BLaER1 (cell line): ENCODE data around the gene OPN5.

ENCODE experiments used
- H3K27ac ChIP-seq: shearing (Covaris generic); formaldehyde crosslinking; 2 replicates; pipeline ENCODE4 v1.8.1; 2022
- H3K27me3 ChIP-seq: shearing (Covaris generic); formaldehyde crosslinking; 2 replicates; pipeline ENCODE4 v1.8.1; 2022
- H3K36me3 ChIP-seq: shearing (Covaris generic); formaldehyde crosslinking; 2 replicates; pipeline ENCODE4 v1.8.1; 2022
- H3K4me1 ChIP-seq: shearing (Covaris generic); formaldehyde crosslinking; 2 replicates; pipeline ENCODE4 v1.8.1; 2022
- H3K4me2 ChIP-seq: shearing (Covaris generic); formaldehyde crosslinking; 2 replicates; pipeline ENCODE4 v1.8.1; 2022
- H3K4me3 ChIP-seq: shearing (Covaris generic); formaldehyde crosslinking; 2 replicates; pipeline ENCODE4 v1.8.1; 2022
- H3K9ac ChIP-seq: shearing (Covaris generic); formaldehyde crosslinking; 2 replicates; pipeline ENCODE4 v1.8.1; 2022
- H3K9me3 ChIP-seq: shearing (Covaris generic); formaldehyde crosslinking; 2 replicates; pipeline ENCODE4 v1.8.1; 2022
- H4K20me1 ChIP-seq: shearing (Covaris generic); formaldehyde crosslinking; 2 replicates; pipeline ENCODE4 v1.8.1; 2022
- Cebpa-rat ChIP-seq: shearing (Covaris generic); IDR thresholded peaks from 2 replicates; pipeline ENCODE4 v1.8.1; 2022

The OPN5 gene

DNA sequence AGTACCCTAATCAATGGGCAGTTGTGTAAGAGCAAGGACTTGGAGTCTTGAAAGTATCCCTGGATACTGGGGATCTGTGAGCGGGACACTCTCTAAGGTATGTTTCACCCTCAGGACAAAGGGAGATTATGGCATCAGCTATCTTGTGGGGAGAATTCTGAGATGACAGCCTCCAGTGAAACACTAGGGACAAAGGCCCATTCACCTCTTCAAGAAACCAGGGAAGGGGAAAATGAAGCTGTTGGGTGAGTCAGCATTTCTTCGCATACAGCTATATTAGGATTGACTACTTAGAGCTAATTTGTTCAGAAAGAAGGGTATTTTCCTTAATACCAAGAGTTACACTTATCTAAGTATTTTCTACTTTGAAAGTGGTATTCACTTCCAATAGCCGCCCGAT is 35.9 kb downstream of the OPN5 start:
- no peak overlapping the region for H3K4me3 ChIP-seq
- H3K4me2 ChIP-seq: no peak overlapping the region
- H4K20me1 ChIP-seq: no peaks in the 10 kb centered on the region
- no peaks in the 10 kb centered on the region for H3K36me3 ChIP-seq
- H3K27ac ChIP-seq: no peak overlapping the region
- no peaks in the 10 kb centered on the region for H3K4me1 ChIP-seq
- no peaks in the 10 kb centered on the region for H3K9me3 ChIP-seq
- H3K9ac ChIP-seq: no peak overlapping the region
- H3K27me3 ChIP-seq: no peaks in the 10 kb centered on the region
- TF ChIP-seq Cebpa-rat: no peak

DNA sequence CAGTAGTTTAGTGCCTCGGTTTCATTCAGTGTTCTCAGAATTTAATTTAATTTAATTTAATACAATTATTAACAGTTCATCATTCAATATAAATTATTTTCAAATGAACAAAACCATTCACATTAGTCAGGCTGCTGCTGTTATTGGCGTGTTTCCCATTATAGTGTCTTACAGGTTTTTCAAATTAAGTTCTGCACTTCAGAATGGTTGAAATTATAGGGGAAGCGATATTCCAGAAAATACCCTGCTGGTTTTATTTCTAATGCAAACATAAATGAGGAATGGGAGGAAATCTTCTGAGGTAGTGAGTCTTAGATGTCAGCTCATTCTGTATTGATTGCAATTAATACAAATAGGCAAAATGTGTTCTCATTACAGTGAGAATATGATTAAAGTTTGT is 37.6 kb downstream of the OPN5 start:
- H3K27ac ChIP-seq: no peak overlapping the region
- H3K4me1 ChIP-seq: no peaks in the 10 kb centered on the region
- no peaks in the 10 kb centered on the region for H3K36me3 ChIP-seq
- no peaks in the 10 kb centered on the region for H3K27me3 ChIP-seq
- H3K9me3 ChIP-seq: no peaks in the 10 kb centered on the region
- no peaks in the 10 kb centered on the region for H4K20me1 ChIP-seq
- no peak overlapping the region for H3K4me3 ChIP-seq
- no peak for TF ChIP-seq Cebpa-rat
- no peak overlapping the region for H3K9ac ChIP-seq
- H3K4me2 ChIP-seq: no peak overlapping the region

DNA sequence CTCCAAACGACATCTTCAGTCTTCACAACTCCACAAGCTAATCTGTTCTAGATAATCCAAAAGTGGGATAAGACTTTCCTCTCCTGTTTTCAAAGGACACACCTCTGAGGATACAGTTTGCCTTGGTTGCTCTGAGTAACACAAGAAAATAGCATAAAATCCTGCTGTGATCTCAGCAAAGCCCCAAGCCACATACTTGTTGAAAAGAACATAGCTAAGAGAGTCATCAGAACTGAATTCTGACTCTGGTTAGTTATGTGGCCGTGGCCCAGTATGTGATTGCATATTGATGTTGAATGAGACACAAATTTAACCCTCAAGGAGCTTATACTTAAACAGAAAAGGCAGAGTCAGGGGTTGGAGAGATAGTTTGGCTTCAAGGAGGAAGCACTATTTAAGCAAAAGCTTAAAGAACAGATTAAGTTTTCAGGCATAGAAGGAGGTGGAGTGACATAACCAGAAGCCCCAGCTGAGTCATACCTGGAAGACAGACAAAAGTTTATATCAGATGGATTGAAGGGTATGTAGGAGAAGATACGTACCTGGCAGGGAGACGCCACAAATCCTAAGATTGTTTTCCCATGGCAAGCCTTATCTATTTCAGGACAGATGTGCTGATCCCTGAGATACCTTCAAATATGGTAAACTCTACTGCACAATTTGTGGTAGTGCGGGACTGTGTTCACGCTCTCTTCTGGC is 41.2 kb downstream of the OPN5 start:
- no peak overlapping the region for H3K4me2 ChIP-seq
- TF ChIP-seq Cebpa-rat: no peak
- H3K9me3 ChIP-seq: no peaks in the 10 kb centered on the region
- no peaks in the 10 kb centered on the region for H3K36me3 ChIP-seq
- H3K4me3 ChIP-seq: no peak overlapping the region
- no peak overlapping the region for H3K9ac ChIP-seq
- H3K27me3 ChIP-seq: no peaks in the 10 kb centered on the region
- H3K27ac ChIP-seq: no peak overlapping the region
- H4K20me1 ChIP-seq: no peaks in the 10 kb centered on the region
- no peaks in the 10 kb centered on the region for H3K4me1 ChIP-seq

DNA sequence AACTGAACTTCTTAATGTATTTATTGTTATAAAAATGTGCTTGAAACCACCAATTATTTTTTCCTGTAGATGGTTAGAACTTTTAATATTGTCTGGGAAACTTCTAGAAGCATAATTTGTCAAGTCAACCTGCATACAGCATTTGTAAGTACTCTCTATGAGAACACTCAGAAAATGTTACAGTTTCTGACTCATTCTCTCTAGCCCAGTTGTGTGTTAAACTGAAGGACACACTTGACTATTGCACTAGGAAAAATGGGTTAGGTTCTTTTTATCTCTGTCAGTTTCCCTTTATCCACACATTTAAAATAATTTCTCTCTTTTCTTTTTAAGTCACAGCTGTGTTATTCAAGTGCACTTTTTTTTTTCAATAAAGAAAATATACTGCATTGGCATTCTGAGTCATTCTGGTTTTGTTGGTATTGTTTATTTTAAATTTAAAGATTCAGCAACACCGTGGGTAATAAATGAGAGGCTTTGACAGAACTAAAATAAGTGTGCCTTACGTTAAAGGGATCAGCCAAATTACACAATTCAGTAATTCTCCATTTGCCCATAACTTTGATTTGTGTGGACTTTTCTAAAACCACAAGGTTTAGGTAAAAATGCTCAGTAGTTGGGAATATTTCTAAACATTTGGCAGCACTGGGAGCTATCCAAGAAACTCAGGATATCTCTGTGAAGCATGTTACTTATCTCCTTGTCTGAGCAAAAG is 50.7 kb downstream of the OPN5 start:
- H3K27me3 ChIP-seq: no peaks in the 10 kb centered on the region
- no peak overlapping the region for H3K9ac ChIP-seq
- no peaks in the 10 kb centered on the region for H3K9me3 ChIP-seq

DNA sequence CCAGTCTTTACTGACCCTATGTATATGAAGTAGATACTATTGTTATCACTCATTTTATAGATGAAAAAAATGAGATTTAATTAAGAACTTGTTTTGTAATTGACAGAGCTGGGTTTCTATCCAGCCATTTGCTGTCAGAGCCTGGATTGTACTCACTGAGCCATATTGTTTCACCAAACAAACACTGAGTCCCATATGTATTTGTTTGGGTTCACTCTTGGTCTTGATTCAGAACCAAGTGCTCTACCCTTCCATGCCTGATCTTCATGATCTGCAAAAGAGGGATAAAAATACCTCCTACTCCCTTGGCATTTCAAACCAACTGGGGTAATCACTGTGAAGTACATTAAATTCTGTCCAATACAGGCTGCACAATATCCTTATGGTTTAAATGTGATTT is 52.4 kb downstream of the OPN5 start:
- no peak overlapping the region for H3K27ac ChIP-seq
- no peak overlapping the region for H3K4me2 ChIP-seq
- H3K4me1 ChIP-seq: no peaks in the 10 kb centered on the region
- no peaks in the 10 kb centered on the region for H4K20me1 ChIP-seq
- no peaks in the 10 kb centered on the region for H3K9me3 ChIP-seq
- no peaks in the 10 kb centered on the region for H3K36me3 ChIP-seq
- H3K9ac ChIP-seq: no peak overlapping the region
- H3K4me3 ChIP-seq: no peak overlapping the region
- H3K27me3 ChIP-seq: no peaks in the 10 kb centered on the region
- no peak for TF ChIP-seq Cebpa-rat

More for the DNA sequence above, 50.7 kb downstream of the OPN5 start:
- Histone ChIP-seq H3K4me1 (no peaks in the 10 kb centered on the region), H4K20me1 (no peaks in the 10 kb centered on the region), H3K4me3 (no peak overlapping the region), H3K27ac (no peak overlapping the region), H3K4me2 (no peak overlapping the region), H3K36me3 (no peaks in the 10 kb centered on the region)
- no peak for TF ChIP-seq Cebpa-rat

DNA sequence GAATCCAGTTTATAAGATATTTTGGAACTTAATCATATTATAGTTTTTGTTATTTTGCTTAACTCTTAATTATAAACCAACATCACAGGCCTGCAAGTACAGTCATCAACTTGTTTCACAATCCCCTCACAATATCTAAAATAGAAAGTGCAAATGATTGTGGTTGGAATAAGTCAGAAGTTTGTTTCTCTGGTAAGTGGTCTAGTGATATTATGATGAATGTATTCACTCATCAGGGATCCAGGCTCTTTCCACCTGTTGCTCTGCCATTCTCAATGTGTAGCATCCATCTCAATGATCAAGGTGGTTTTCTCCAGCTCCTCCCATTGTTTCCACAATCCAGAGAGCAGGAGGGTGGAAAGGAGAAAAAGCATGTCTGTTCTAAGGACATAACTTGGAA is 54.2 kb downstream of the OPN5 start:
- H3K36me3 ChIP-seq: no peaks in the 10 kb centered on the region
- no peaks in the 10 kb centered on the region for H3K9me3 ChIP-seq
- no peak overlapping the region for H3K4me3 ChIP-seq
- TF ChIP-seq Cebpa-rat: no peak
- H3K27ac ChIP-seq: no peak overlapping the region
- no peaks in the 10 kb centered on the region for H4K20me1 ChIP-seq
- H3K4me2 ChIP-seq: no peak overlapping the region
- no peaks in the 10 kb centered on the region for H3K27me3 ChIP-seq
- no peak overlapping the region for H3K9ac ChIP-seq
- no peaks in the 10 kb centered on the region for H3K4me1 ChIP-seq

DNA sequence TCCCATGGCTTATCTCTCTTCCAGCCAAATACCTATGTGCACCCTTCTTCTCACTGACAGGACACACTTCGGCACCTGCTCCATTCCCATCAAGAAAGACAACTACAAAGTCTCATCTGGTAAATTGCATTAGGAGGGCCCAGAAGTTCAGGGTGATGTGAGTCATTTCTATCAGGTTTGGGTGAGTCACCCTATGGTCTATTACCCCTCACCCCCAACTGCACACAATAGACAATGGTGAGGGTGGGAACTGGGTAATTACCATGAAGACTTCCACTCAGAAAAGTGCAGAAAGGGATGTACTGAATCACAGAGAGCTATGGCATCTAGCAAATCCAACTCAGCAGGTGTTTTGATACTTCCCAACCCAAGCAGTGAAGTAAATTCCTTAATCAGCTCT is 54.8 kb downstream of the OPN5 start:
- Histone ChIP-seq H3K4me2 (no peak overlapping the region), H3K27ac (no peak overlapping the region), H3K9me3 (no peaks in the 10 kb centered on the region), H4K20me1 (no peaks in the 10 kb centered on the region), H3K9ac (no peak overlapping the region), H3K4me1 (no peaks in the 10 kb centered on the region), H3K4me3 (no peak overlapping the region), H3K27me3 (no peaks in the 10 kb centered on the region), H3K36me3 (no peaks in the 10 kb centered on the region)
- TF ChIP-seq Cebpa-rat: no peak

DNA sequence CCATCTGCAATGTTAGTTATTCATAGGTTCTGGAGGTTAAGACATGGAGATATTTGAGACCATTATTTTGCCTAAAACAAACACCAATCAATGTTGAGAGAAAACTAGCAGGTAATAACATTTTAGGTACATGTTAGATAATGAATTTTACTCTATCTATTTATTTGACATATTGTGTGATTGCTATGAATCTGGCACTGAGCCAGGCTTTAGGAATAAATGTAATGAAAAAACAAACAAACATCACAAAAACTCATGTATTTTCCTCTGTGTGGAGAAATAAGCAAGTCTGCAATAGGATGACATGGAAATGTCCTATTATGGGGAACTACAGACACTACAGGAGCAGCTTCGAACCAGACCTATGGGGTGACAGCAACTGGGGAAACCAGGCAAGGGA is 57.8 kb downstream of the OPN5 start:
- H3K27me3 ChIP-seq: no peaks in the 10 kb centered on the region
- no peak overlapping the region for H3K9ac ChIP-seq
- no peak overlapping the region for H3K4me3 ChIP-seq
- H3K27ac ChIP-seq: no peak overlapping the region
- H3K36me3 ChIP-seq: no peaks in the 10 kb centered on the region
- no peaks in the 10 kb centered on the region for H3K4me1 ChIP-seq
- no peaks in the 10 kb centered on the region for H4K20me1 ChIP-seq
- H3K4me2 ChIP-seq: no peak overlapping the region
- no peak for TF ChIP-seq Cebpa-rat
- no peaks in the 10 kb centered on the region for H3K9me3 ChIP-seq

DNA sequence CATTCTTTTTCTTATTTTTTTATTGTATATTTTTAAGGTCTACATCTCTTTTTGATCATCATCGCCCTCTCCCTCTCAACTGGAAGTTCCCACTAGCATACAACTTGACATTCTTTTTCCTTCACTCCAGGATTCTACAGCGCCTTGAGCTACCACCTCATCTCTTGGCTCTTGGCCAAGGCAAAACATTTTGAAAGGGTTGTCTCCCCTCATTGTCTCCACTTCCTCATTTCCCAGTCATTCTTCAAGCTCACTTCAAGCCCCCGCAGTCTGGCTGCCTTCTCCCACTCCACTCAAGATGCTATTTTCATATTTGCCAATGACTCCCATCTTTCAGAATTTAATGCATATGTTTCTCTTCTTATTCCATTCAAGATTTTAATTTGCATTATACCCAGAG is 63.0 kb downstream of the OPN5 start:
- Histone ChIP-seq H3K4me3 (no peak overlapping the region), H3K4me2 (no peak overlapping the region), H3K9me3 (no peaks in the 10 kb centered on the region), H4K20me1 (no peaks in the 10 kb centered on the region), H3K27ac (no peak overlapping the region), H3K9ac (no peak overlapping the region), H3K4me1 (no peaks in the 10 kb centered on the region), H3K36me3 (no peaks in the 10 kb centered on the region), H3K27me3 (no peaks in the 10 kb centered on the region)
- TF ChIP-seq Cebpa-rat: no peak

DNA sequence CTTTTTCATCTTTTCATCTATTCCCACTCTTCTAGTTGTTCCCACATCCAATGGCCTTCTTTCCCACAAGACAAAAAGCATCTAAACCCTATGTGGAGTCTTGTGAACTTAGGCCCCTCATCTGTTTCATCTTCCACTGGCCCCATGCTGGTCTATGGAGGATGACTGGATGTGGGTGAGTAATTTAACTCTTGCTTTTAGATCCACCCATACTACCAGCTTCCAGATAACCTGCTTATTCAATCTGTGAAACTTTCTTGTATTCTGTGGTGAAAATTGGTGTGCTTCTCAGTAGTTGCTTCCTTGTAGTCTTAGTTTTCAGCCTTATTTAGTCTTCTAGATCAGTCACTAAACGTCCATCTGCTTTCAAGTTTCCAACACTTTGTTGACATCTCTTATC is 64.9 kb downstream of the OPN5 start:
- no peak overlapping the region for H3K27ac ChIP-seq
- no peaks in the 10 kb centered on the region for H4K20me1 ChIP-seq
- H3K9me3 ChIP-seq: no peaks in the 10 kb centered on the region
- H3K9ac ChIP-seq: no peak overlapping the region
- no peak overlapping the region for H3K4me2 ChIP-seq
- no peaks in the 10 kb centered on the region for H3K4me1 ChIP-seq
- H3K36me3 ChIP-seq: no peaks in the 10 kb centered on the region
- H3K4me3 ChIP-seq: no peak overlapping the region
- H3K27me3 ChIP-seq: no peaks in the 10 kb centered on the region
- no peak for TF ChIP-seq Cebpa-rat
